H9 (cell line): ENCODE measurements around the gene ANKFY1. TPM values are rescaled to one million over a fixed set of nuclear protein-coding genes. Genes with fewer than 3 reads are reported as not detected.

Source experiments
- DNase-seq: peaks from one replicate; pipeline ENCODE4 v3.0.0-alpha.2; 2017
- H2AFZ ChIP-seq: one replicate; pipeline ENCODE4 v1.6.1; 2013; ENCODE audit warnings: mild to moderate bottlenecking, low read length, control low read depth, moderate library complexity
- H2AK5ac ChIP-seq: 2 replicates; pipeline ENCODE4 v1.6.1; 2013; ENCODE audit warnings: low read length, control low read depth, mixed read lengths; ENCODE audit not compliant: insufficient read length
- H2BK120ac ChIP-seq: one replicate; pipeline ENCODE4 v1.6.1; 2013; ENCODE audit warnings: low read depth, mild to moderate bottlenecking, low read length, control low read depth, inconsistent platforms; ENCODE audit not compliant: poor library complexity, severe bottlenecking
- H2BK12ac ChIP-seq: 2 replicates; pipeline ENCODE4 v1.6.1; 2013; ENCODE audit warnings: low read length, control low read depth, mixed read lengths, low read depth; ENCODE audit not compliant: insufficient read length
- H2BK15ac ChIP-seq: 2 replicates; pipeline ENCODE4 v1.6.1; 2013; ENCODE audit warnings: low read depth, low read length, control low read depth
- H2BK20ac ChIP-seq: one replicate; pipeline ENCODE4 v1.6.1; 2013; ENCODE audit warnings: low read depth, mild to moderate bottlenecking, low read length, control low read depth, inconsistent platforms; ENCODE audit not compliant: poor library complexity, severe bottlenecking
- H2BK5ac ChIP-seq: 2 replicates; pipeline ENCODE4 v1.6.1; 2013; ENCODE audit warnings: low read length, control low read depth, mixed read lengths; ENCODE audit not compliant: insufficient read length
- H3K14ac ChIP-seq: 2 replicates; pipeline ENCODE4 v1.6.1; 2013; ENCODE audit warnings: low read length, control low read depth; ENCODE audit not compliant: insufficient read depth
- H3K18ac ChIP-seq: 2 replicates; pipeline ENCODE4 v1.6.1; 2013; ENCODE audit warnings: low read depth, mild to moderate bottlenecking, mixed read lengths, low read length, control low read depth; ENCODE audit not compliant: insufficient read length
- H3K23ac ChIP-seq: 2 replicates; pipeline ENCODE4 v1.6.1; 2013; ENCODE audit warnings: low read length, control low read depth, mixed read lengths, low read depth; ENCODE audit not compliant: insufficient read length
- H3K23me2 ChIP-seq: 2 replicates; pipeline ENCODE4 v1.6.1; 2013; ENCODE audit warnings: low read depth, mild to moderate bottlenecking, mixed read lengths, low read length, control low read depth; ENCODE audit not compliant: insufficient read length, poor library complexity, severe bottlenecking
- H3K27ac ChIP-seq: 2 replicates; pipeline ENCODE4 v1.5.1; 2013; ENCODE audit warnings: low read length, control low read depth, mixed read lengths, low read depth; ENCODE audit not compliant: insufficient read length
- H3K27me3 ChIP-seq: 2 replicates; pipeline ENCODE4 v1.6.1; 2013; ENCODE audit warnings: low read length, control low read depth, inconsistent platforms; ENCODE audit not compliant: insufficient read depth
- H3K4ac ChIP-seq: 2 replicates; pipeline ENCODE4 v1.6.1; 2013; ENCODE audit warnings: low read depth, mild to moderate bottlenecking, control low read depth, inconsistent platforms, low read length, moderate library complexity
- H3K4me1 ChIP-seq: 2 replicates; pipeline ENCODE4 v1.6.1; 2013; ENCODE audit warnings: low read length, control low read depth, inconsistent platforms; ENCODE audit not compliant: insufficient read depth
- H3K4me2 ChIP-seq: 2 replicates; pipeline ENCODE4 v1.6.1; 2013; ENCODE audit warnings: low read length, control low read depth, mixed read lengths; ENCODE audit not compliant: insufficient read length, insufficient read depth
- H3K56ac ChIP-seq: 2 replicates; pipeline ENCODE4 v1.6.1; 2013; ENCODE audit warnings: low read depth, mild to moderate bottlenecking, mixed read lengths, low read length, control low read depth; ENCODE audit not compliant: insufficient read length
- H3K79me1 ChIP-seq: 2 replicates; pipeline ENCODE4 v1.6.1; 2013; ENCODE audit warnings: low read depth, mild to moderate bottlenecking, moderate library complexity, low read length, control low read depth, inconsistent platforms; ENCODE audit not compliant: insufficient read depth, poor library complexity, severe bottlenecking
- H3K79me2 ChIP-seq: 2 replicates; pipeline ENCODE4 v1.6.1; 2013; ENCODE audit warnings: low read length, control low read depth, inconsistent platforms; ENCODE audit not compliant: insufficient read depth
- H3K9ac ChIP-seq: 2 replicates; pipeline ENCODE4 v1.6.1; 2013; ENCODE audit warnings: low read length, control low read depth, mixed read lengths; ENCODE audit not compliant: insufficient read length; ENCODE audit errors: extremely low read depth
- H3K9me3 ChIP-seq: one replicate; pipeline ENCODE4 v1.6.1; 2013; ENCODE audit warnings: low read depth, low read length, inconsistent platforms; ENCODE audit not compliant: control insufficient read depth
- H3T11ph ChIP-seq: one replicate; pipeline ENCODE4 v1.6.1; 2013; ENCODE audit warnings: mild to moderate bottlenecking, low read length, control low read depth, inconsistent platforms
- H4K20me1 ChIP-seq: one replicate; pipeline ENCODE4 v1.6.1; 2013; ENCODE audit not compliant: control insufficient read depth, insufficient read length, insufficient read depth
- H4K5ac ChIP-seq: 2 replicates; pipeline ENCODE4 v1.6.1; 2013; ENCODE audit warnings: low read depth, mild to moderate bottlenecking, mixed read lengths, low read length, control low read depth; ENCODE audit not compliant: insufficient read length
- H4K8ac ChIP-seq: replicated peaks from 2 replicates; pipeline ENCODE4 v1.6.1; 2013; ENCODE audit warnings: low read length, control low read depth, mixed read lengths, low read depth; ENCODE audit not compliant: insufficient read length
- H4K91ac ChIP-seq: 2 replicates; pipeline ENCODE4 v1.6.1; 2013; ENCODE audit warnings: low read depth, mild to moderate bottlenecking, moderate library complexity, mixed read lengths, low read length, control low read depth; ENCODE audit not compliant: insufficient read length
- H3K27ac Mint-ChIP-seq, 3 experiments: 2 replicates in 2 of 3; 3 replicates in 1 of 3; pipeline ENCODE4 v1.8.0; 2020 to 2021; ENCODE audit warnings: mixed read lengths in 3 of 3, mild to moderate bottlenecking in 1 of 3, moderate library complexity in 1 of 3
- H3K27me3 Mint-ChIP-seq: 2 replicates; pipeline ENCODE4 v1.8.0; 2021; ENCODE audit warnings: low read depth, mild to moderate bottlenecking, moderate library complexity, mixed read lengths
- H3K36me3 Mint-ChIP-seq, 3 experiments: 2 replicates in 2 of 3; 3 replicates in 1 of 3; pipeline ENCODE4 v1.8.0; 2020 to 2021; ENCODE audit warnings: low read depth in 3 of 3, mixed read lengths in 3 of 3; ENCODE audit not compliant: insufficient read depth in 1 of 3
- H3K4me1 Mint-ChIP-seq, 2 experiments: 2 replicates each; pipeline ENCODE4 v1.8.0; 2020; ENCODE audit warnings: mixed read lengths in 2 of 2
- H3K4me3 Mint-ChIP-seq, 2 experiments: 2 replicates in 1 of 2; 3 replicates in 1 of 2; pipeline ENCODE4 v1.8.0; 2020 to 2021; ENCODE audit warnings: mild to moderate bottlenecking in 2 of 2, mixed read lengths in 2 of 2, moderate library complexity in 1 of 2
- H3K9me3 Mint-ChIP-seq, 2 experiments: 2 replicates in 1 of 2; 3 replicates in 1 of 2; pipeline ENCODE4 v1.8.0; 2020; ENCODE audit warnings: mild to moderate bottlenecking in 2 of 2, mixed read lengths in 2 of 2, moderate library complexity in 1 of 2
- WGBS: extraction: QIAGEN DNeasy Blood & Tissue Kit; methylation state at CpG from one replicate; pipeline ENCODE4 v1.1.7; 2013; ENCODE audit warnings: missing lambda C conversion rate, low lambda C conversion rate, mixed read lengths; ENCODE audit not compliant: insufficient read length; ENCODE audit errors: extremely low coverage; 5-methylcytosine and 5-hydroxymethylcytosine counted together
- total RNA-seq: library from RNA; stranded (reverse); gene quantifications from 2 replicates; pipeline ENCODE4 v1.2.1, GENCODE V29; 2021
- TF ChIP-seq, protein P1 (sequence below): fragments of 200-600 bp; sonication (generic); conservative IDR thresholded peaks from 3 replicates; pipeline ENCODE4 v1.8.0; 2021; ENCODE audit warnings: antibody characterized with exemption, mild to moderate bottlenecking

ANKFY1 gene
- total RNA-seq, 1 experiment from 2014 or later, result 51.9 TPM

DNA sequence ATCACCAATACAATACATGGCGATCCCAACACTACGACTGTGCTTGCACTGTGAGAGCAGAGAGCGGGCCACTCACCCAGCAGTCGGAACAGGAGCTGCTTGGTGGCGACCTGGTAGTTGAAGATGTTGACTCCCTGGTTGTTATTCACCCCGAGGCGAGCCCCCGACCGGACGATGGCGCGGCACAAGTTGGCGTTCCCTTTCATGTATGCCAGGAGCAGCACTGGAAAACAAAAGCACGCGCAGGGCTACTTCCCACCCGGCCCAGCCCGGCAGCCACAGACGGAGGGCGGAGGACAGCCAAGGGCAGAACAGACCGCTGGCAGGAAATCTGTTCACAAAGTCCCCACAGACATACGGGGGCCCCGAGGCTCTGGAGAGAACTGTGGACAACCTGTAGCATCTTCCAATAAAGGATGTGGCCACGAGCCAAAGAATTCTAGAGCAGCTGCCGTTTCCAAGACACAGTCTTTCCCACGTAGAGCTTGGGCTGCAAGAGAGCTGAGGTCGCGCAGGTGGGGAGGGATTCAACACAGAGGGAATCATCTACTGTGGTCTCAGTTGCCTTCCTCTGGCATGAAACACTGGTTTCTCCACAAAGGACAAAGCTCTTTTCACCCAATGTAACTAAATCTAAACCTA lies 93.0 kb downstream of the ANKFY1 start:
- Histone ChIP-seq H3K9me3 (no peaks in the 10 kb centered on the region), H2AFZ (no peak overlapping the region), H2BK20ac (no peak overlapping the region), H3K79me2 (no peaks in the 10 kb centered on the region), H2BK12ac (no peak overlapping the region), H2BK15ac (no peak overlapping the region), H4K91ac (no peak overlapping the region), H3K23ac (no peak overlapping the region), H3T11ph (no peak overlapping the region), H3K9ac (no peak overlapping the region), H2BK5ac (no peak overlapping the region), H3K4me2 (no peak overlapping the region), H3K79me1 (no peaks in the 10 kb centered on the region), H4K20me1 (peaks cover 2% of the 10 kb centered on the region), H3K27me3 (no peaks in the 10 kb centered on the region), H3K18ac (no peak overlapping the region), H4K8ac (no peak overlapping the region), H4K5ac (no peak overlapping the region), H3K4me1 (no peaks in the 10 kb centered on the region), H3K23me2 (no peaks in the 10 kb centered on the region), H3K56ac (no peak overlapping the region), H2AK5ac (no peak overlapping the region), H3K27ac (no peak overlapping the region), H3K14ac (no peak overlapping the region), H2BK120ac (no peak overlapping the region), H3K4ac (no peak overlapping the region)
- Mint-ChIP-seq H3K9me3 (no peaks in the 10 kb centered on the region), H3K27me3 (no peaks in the 10 kb centered on the region), H3K27ac (no peak overlapping the region), H3K4me3 (no peak overlapping the region), H3K36me3 (peaks cover 45 to 91% (median 87%) of the 10 kb centered on the region in 3 experiments), H3K4me1 (no peaks in the 10 kb centered on the region)
- no CpG with 5 or more reads among the region's 27 CpGs for WGBS
- TF ChIP-seq, protein P1, sequence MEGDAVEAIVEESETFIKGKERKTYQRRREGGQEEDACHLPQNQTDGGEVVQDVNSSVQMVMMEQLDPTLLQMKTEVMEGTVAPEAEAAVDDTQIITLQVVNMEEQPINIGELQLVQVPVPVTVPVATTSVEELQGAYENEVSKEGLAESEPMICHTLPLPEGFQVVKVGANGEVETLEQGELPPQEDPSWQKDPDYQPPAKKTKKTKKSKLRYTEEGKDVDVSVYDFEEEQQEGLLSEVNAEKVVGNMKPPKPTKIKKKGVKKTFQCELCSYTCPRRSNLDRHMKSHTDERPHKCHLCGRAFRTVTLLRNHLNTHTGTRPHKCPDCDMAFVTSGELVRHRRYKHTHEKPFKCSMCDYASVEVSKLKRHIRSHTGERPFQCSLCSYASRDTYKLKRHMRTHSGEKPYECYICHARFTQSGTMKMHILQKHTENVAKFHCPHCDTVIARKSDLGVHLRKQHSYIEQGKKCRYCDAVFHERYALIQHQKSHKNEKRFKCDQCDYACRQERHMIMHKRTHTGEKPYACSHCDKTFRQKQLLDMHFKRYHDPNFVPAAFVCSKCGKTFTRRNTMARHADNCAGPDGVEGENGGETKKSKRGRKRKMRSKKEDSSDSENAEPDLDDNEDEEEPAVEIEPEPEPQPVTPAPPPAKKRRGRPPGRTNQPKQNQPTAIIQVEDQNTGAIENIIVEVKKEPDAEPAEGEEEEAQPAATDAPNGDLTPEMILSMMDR, result no peak
- no peak for DNase-seq
